Heart left ventricle (tissue), 16 donors: ENCODE results near the gene SKIC8. TPM values are rescaled to one million over a fixed set of nuclear protein-coding genes. Genes with fewer than 3 reads are reported as not detected.
A peak's percentile ranks its signal among the peaks of the same experiment; 100 is the strongest.

ENCODE experiments used
- ATAC-seq, 4 donors: fragments of 200-7000 bp; cut with Tn5 transposase; one replicate each; pipeline ENCODE4 v1.9.1; 2020 to 2022; ENCODE audit warnings: moderate library complexity in 4 of 4, mild to moderate bottlenecking in 3 of 4, moderate number of reproducible peaks in 1 of 4
- DNase-seq, 5 donors: peaks; one replicate each; pipeline ENCODE4 v3.0.0-alpha.2; 2020
- H3K27ac ChIP-seq, 12 donors: fragments of 200-600 bp; sonication (generic) in 4 of 12; one replicate each; pipeline versions ENCODE4 v1.5.0 to v1.8.0; 2016 to 2022; ENCODE audit warnings: mild to moderate bottlenecking in 2 of 12
- H3K27me3 ChIP-seq, 9 donors: fragments of 200-600 bp; sonication (generic) in 2 of 9; one replicate each; pipeline versions ENCODE4 v1.5.1 to v1.8.0; 2016 to 2022; ENCODE audit warnings: mild to moderate bottlenecking in 3 of 9
- H3K36me3 ChIP-seq, 9 donors: fragments of 200-600 bp; sonication (generic) in 2 of 9; one replicate each; pipeline versions ENCODE4 v1.5.0 to v1.8.0; 2018 to 2022; ENCODE audit warnings: mild to moderate bottlenecking in 2 of 9
- H3K4me1 ChIP-seq, 12 donors: fragments of 200-600 bp; sonication (generic) in 4 of 12; one replicate each; pipeline versions ENCODE4 v1.5.0 to v1.8.0; 2016 to 2022; ENCODE audit warnings: mild to moderate bottlenecking in 3 of 12
- H3K4me3 ChIP-seq, 12 donors: fragments of 200-600 bp; sonication (generic) in 4 of 12; one replicate each; pipeline versions ENCODE4 v1.5.0 to v1.8.0; 2017 to 2022; ENCODE audit warnings: mild to moderate bottlenecking in 9 of 12, moderate library complexity in 4 of 12
- H3K9me3 ChIP-seq, 12 donors: fragments of 200-600 bp; sonication (generic) in 4 of 12; one replicate each; pipeline versions ENCODE4 v1.5.0 to v1.8.0; 2016 to 2022; ENCODE audit warnings: mild to moderate bottlenecking in 1 of 12
- POLR2A ChIP-seq, 2 donors: fragments of 450-650 bp; IDR thresholded peaks; one replicate each; pipeline ENCODE4 v1.6.1; 2017; ENCODE audit warnings: antibody characterized with exemption in 2 of 2, mild to moderate bottlenecking in 2 of 2, moderate library complexity in 2 of 2
- WGBS, 4 donors: extraction: QIAGEN DNeasy Blood & Tissue Kit in 2 of 4; methylation state at CpG; one replicate each; pipeline versions ENCODE4 v1.1.5 to v1.1.7; 2013 to 2018; 5-methylcytosine and 5-hydroxymethylcytosine counted together
- intact Hi-C, 10 donors: fragments of 100-400 bp; cut with DNase I; formaldehyde crosslinking; loops; one replicate each; pipeline versions ENCODE4 v1.11.1 to v1.14.2; 2022
- polyA plus RNA-seq, 2 donors: library from polyadenylated mRNA; stranded (reverse); fragments of 200-250 nt; gene quantifications; one replicate each; pipeline ENCODE4 v1.2.3, GENCODE V29; 2013
- total RNA-seq, 9 donors: library from RNA; depleted of rRNA in 2 of 9; stranded (reverse); fragments of >200 nt in 2 of 9; fragmentation: NEBNext Ultra II Directional in 3 of 9; extraction: Animal tissue kit (Norgen Biotek cat#: 25700) in 3 of 9; gene quantifications; one replicate each; pipeline versions ENCODE4 v1.1.0 to v1.2.4, GENCODE V29; 2016 to 2023
- TF ChIP-seq, protein P1 (sequence below), 12 donors: fragments of 200-600 bp; sonication (generic) in 4 of 12; IDR thresholded peaks; one replicate each; pipeline versions ENCODE4 v1.5.0 to v1.8.0; 2018 to 2022; ENCODE audit warnings: antibody characterized with exemption in 12 of 12, mild to moderate bottlenecking in 5 of 12
- donor health status: ischemic (EF 13 %, LVEDD 7.1; RV severe dilation, severe dysfunction).
- donor health status: healthy with polysubstance abuse.
- donor health status: DM: no; HTN: yes; CAD: no.
- donor health status: DM: no; HTN: no; CAD: no.
- donor health status: ischemic (EF 25% LVEDD 6.9; RV normal size, moderate dysfunction).
- donor health status: ischemic (EF 25% LVEDD 5.7; RV mildly dilated, moderate dysfunction).
- donor health status: healthy.
- donor health status: DM: yes; HTN: yes; CAD: no.
- donor health status: ischemic (EF 35%, LVEDD 5.7; RV mildly dilated, moderate dysfunction).
- donor health status: nonischemic (EF 11% LVEDD 7.7; RV severe dilation, severe dysfunction).
- donor health status: DM: yes; HTN: yes; CAD: no.
- donor health status: PGD.
- donor health status: ischemic (EF 29% LVEDD 5.4; RV normal size, mild dysfunction).
- donor health status: nonischemic (EF 23%, LVEDD 6.1; RV moderate dilation, normal function).

SKIC8 gene
- total and polyA plus RNA-seq, 11 donors, result 20.8 to 50.2 (median 28.2) TPM

DNA sequence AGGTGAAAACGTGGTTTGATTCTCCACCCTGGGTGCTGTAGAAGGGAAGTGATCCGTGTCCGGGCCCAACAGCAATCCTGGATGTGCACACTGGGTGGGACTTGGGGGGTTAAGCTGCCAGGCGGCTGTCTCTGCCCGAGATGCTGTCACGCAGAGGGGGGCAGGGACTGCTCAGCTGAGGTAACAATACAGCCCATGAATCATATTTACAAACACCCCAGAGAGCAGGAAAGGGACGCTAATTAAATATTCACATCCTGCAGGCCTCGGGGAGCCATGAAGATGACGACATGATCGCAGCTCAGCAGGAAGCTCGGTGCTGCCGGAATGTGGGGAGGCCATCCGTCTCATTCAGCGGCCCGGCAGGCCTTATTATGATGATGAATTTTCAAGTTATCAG, 22.8 kb upstream of the SKIC8 start:
- Histone ChIP-seq H3K27ac (peak overlapping the region in 4 of 12 donors; percentile 18 to 56 (median 33)), H3K4me3 (no peak overlapping the region), H3K36me3 (no peaks in the 10 kb centered on the region), H3K4me1 (peaks cover 0 to 9% (median 0%) of the 10 kb centered on the region in 12 donors), H3K27me3 (no peaks in the 10 kb centered on the region), H3K9me3 (no peaks in the 10 kb centered on the region)
- 22 to 59% (median 53%) methylated on average over 6 to 15 of the region's 15 CpGs for WGBS, 4 donors
- ATAC-seq (peak in 3 of 4 donors; percentile 20 to 88 (median 35)), DNase-seq (peak in 2 of 5 donors; percentile 34 to 39)
- TF ChIP-seq, protein P1, sequence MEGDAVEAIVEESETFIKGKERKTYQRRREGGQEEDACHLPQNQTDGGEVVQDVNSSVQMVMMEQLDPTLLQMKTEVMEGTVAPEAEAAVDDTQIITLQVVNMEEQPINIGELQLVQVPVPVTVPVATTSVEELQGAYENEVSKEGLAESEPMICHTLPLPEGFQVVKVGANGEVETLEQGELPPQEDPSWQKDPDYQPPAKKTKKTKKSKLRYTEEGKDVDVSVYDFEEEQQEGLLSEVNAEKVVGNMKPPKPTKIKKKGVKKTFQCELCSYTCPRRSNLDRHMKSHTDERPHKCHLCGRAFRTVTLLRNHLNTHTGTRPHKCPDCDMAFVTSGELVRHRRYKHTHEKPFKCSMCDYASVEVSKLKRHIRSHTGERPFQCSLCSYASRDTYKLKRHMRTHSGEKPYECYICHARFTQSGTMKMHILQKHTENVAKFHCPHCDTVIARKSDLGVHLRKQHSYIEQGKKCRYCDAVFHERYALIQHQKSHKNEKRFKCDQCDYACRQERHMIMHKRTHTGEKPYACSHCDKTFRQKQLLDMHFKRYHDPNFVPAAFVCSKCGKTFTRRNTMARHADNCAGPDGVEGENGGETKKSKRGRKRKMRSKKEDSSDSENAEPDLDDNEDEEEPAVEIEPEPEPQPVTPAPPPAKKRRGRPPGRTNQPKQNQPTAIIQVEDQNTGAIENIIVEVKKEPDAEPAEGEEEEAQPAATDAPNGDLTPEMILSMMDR (IDR thresholded peaks at IDR 0.05), result no peak
- TF ChIP-seq POLR2A (IDR thresholded peaks at IDR 0.05), result no peak
- intact Hi-C loops, result no loop called here

DNA sequence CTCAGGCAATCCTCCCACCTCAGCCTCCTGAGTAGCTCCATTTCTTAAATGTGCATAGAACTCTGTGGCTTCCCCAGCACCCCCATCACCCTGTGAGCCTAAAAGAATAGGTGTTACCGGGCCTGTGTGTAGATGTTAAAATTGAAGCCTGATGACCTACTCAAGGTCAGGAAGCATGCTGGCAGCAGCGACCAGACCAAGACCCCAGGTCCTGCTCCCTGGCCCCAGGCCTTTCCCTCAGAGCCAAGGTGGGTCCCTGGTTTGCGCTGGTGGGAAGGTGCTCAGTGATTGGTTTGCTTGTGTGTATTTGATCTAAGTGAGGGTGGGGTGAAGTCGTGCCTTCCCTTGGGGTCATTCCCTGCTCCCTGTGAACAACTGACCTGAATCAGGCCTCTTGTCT, 22.4 kb upstream of the SKIC8 start:
- no peaks in the 10 kb centered on the region for H3K36me3 ChIP-seq
- peak overlapping the region in 2 of 12 donors; percentile 18 to 24 for H3K27ac ChIP-seq
- WGBS, 4 donors, result 73 to 84% (median 82%) methylated on average over 4 of the region's 4 CpGs
- no peak overlapping the region for H3K4me3 ChIP-seq
- DNase-seq (no peak), ATAC-seq (no peak)
- H3K9me3 ChIP-seq, result no peaks in the 10 kb centered on the region
- TF ChIP-seq, protein P1 (IDR thresholded peaks at IDR 0.05), result no peak
- TF ChIP-seq POLR2A (IDR thresholded peaks at IDR 0.05), result no peak
- intact Hi-C loops, result no loop called here
- H3K4me1 ChIP-seq, result peaks cover 0 to 9% (median 0%) of the 10 kb centered on the region in 12 donors
- no peaks in the 10 kb centered on the region for H3K27me3 ChIP-seq

DNA sequence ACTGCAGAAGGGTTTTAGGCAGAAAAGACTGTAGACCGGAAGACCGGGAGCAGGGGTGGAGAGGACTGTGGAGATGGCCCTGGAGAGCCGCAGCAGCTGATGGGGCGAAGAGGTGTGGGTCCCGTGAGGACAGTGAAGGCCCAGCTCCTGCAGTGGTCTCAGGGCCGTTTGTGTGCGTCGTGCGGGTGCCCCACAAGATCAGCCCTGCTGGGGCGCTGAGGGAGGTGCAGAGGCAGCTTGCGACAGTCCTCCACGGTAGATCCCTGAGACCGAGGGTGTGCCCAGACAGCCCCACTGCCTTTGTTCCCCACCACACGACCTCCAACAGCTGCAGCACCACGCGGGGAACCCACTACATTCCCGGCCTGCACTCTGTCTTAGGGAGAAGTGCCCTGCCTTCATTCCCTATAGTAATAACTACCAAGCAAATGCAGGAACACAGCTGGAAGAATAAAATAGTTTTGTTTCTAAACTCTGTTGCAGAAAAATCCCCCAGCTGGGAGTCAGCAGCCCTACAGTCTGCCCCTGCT, 21.7 kb upstream of the SKIC8 start:
- no peaks in the 10 kb centered on the region for H3K9me3 ChIP-seq
- ATAC-seq, result no peak
- no peaks in the 10 kb centered on the region for H3K27me3 ChIP-seq
- no peaks in the 10 kb centered on the region for H3K36me3 ChIP-seq
- H3K27ac ChIP-seq, result no peak overlapping the region
- 84 to 91% (median 86%) methylated on average over 15 to 17 of the region's 17 CpGs for WGBS, 4 donors
- no peak for DNase-seq
- TF ChIP-seq, protein P1 (IDR thresholded peaks at IDR 0.05), result no peak
- TF ChIP-seq POLR2A (IDR thresholded peaks at IDR 0.05), result no peak
- peaks cover 0 to 9% (median 0%) of the 10 kb centered on the region in 12 donors for H3K4me1 ChIP-seq
- H3K4me3 ChIP-seq, result no peak overlapping the region
- intact Hi-C loops, result no loop called here

DNA sequence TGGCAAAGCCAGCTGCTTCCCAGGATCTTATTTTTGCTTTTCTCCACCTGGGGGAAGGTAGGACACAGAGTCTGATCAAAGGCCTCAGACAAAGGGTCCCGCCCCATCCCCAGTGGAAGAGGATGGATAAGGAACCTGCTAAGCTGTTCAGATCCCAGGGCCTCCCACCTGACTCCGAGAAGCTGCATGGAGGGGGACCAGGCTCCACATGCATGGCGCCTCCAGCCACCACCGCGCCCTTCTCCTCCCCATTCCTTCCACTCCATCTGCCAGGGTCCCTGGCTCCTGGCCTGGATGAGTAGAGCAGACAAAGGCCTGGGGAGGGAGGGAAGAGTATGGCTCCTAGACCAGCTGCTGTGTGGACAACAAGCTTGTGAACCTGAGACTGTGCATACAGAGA, 20.8 kb upstream of the SKIC8 start:
- Histone ChIP-seq H3K27me3 (no peaks in the 10 kb centered on the region), H3K36me3 (no peaks in the 10 kb centered on the region), H3K27ac (no peak overlapping the region), H3K4me3 (no peak overlapping the region), H3K4me1 (peaks cover 0 to 4% (median 0%) of the 10 kb centered on the region in 12 donors), H3K9me3 (no peaks in the 10 kb centered on the region)
- no peak for TF ChIP-seq POLR2A (IDR thresholded peaks at IDR 0.05)
- TF ChIP-seq, protein P1 (IDR thresholded peaks at IDR 0.05), result no peak
- intact Hi-C loops, result no loop called here
- DNase-seq, result no peak
- no peak for ATAC-seq
- 95 to 100% (median 97%) methylated on average over 5 of the region's 5 CpGs for WGBS, 4 donors
